ENCODE results near the gene ZEB1. TPM values are rescaled to one million over a fixed set of nuclear protein-coding genes. Genes with fewer than 3 reads are reported as not detected.

ZEB1 gene
- total RNA-seq, 1 experiment from 2014 or later: 31.5 TPM

DNA sequence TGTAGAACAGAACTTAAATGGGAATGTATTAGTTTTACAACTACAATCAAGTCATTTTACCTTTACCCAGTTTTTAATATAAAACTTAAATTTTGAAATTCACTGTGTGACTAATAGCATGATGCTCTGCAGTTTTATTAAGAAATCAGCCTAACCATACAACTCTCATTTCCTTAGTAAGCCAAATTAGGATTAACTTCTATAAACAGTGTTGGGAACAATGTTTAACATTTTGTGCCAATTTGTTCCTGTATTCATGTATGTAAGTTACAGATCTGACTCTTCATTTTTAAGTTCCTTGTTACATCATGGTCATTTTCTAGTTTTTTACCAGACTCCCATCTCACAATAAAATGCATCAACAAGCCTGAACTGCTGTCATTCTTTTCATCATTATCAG is 209.8 kb downstream of the ZEB1 start:
- no peak overlapping the region for H3K27ac ChIP-seq (ENCODE audit: low read length)
- BruUV-seq (replicated peaks): no TSS peak
- no peak for TF ChIP-seq TCF7L2 (IDR thresholded peaks at IDR 0.05; ENCODE audit: low read depth, low read length)
- TF ChIP-seq, protein P1, sequence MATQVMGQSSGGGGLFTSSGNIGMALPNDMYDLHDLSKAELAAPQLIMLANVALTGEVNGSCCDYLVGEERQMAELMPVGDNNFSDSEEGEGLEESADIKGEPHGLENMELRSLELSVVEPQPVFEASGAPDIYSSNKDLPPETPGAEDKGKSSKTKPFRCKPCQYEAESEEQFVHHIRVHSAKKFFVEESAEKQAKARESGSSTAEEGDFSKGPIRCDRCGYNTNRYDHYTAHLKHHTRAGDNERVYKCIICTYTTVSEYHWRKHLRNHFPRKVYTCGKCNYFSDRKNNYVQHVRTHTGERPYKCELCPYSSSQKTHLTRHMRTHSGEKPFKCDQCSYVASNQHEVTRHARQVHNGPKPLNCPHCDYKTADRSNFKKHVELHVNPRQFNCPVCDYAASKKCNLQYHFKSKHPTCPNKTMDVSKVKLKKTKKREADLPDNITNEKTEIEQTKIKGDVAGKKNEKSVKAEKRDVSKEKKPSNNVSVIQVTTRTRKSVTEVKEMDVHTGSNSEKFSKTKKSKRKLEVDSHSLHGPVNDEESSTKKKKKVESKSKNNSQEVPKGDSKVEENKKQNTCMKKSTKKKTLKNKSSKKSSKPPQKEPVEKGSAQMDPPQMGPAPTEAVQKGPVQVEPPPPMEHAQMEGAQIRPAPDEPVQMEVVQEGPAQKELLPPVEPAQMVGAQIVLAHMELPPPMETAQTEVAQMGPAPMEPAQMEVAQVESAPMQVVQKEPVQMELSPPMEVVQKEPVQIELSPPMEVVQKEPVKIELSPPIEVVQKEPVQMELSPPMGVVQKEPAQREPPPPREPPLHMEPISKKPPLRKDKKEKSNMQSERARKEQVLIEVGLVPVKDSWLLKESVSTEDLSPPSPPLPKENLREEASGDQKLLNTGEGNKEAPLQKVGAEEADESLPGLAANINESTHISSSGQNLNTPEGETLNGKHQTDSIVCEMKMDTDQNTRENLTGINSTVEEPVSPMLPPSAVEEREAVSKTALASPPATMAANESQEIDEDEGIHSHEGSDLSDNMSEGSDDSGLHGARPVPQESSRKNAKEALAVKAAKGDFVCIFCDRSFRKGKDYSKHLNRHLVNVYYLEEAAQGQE (IDR thresholded peaks at IDR 0.05; ENCODE audit: insufficient read depth in 1 of 2, low read depth in 2 of 2, low read length in 1 of 2): no peak
- no peak for TF ChIP-seq SIN3A (IDR thresholded peaks at IDR 0.05; ENCODE audit: borderline replicate concordance, insufficient read depth, low read depth, low read length)
- TF ChIP-seq, protein P2, sequence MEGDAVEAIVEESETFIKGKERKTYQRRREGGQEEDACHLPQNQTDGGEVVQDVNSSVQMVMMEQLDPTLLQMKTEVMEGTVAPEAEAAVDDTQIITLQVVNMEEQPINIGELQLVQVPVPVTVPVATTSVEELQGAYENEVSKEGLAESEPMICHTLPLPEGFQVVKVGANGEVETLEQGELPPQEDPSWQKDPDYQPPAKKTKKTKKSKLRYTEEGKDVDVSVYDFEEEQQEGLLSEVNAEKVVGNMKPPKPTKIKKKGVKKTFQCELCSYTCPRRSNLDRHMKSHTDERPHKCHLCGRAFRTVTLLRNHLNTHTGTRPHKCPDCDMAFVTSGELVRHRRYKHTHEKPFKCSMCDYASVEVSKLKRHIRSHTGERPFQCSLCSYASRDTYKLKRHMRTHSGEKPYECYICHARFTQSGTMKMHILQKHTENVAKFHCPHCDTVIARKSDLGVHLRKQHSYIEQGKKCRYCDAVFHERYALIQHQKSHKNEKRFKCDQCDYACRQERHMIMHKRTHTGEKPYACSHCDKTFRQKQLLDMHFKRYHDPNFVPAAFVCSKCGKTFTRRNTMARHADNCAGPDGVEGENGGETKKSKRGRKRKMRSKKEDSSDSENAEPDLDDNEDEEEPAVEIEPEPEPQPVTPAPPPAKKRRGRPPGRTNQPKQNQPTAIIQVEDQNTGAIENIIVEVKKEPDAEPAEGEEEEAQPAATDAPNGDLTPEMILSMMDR (IDR thresholded peaks at IDR 0.05): no peak
- TF ChIP-seq POLR2AphosphoS5 (IDR thresholded peaks at IDR 0.05; ENCODE audit: low read depth, low read length): no peak
- H3K9me3 ChIP-seq (ENCODE audit: control insufficient read depth, insufficient read depth, low read depth, low read length): no peaks in the 10 kb centered on the region
- H3K36me3 ChIP-seq (ENCODE audit: control insufficient read depth, insufficient read depth, low read length): no peaks in the 10 kb centered on the region
- H3K4me1 ChIP-seq (ENCODE audit: control insufficient read depth, insufficient read depth, low read length): no peaks in the 10 kb centered on the region
- ChIA-PET POLR2A (no interaction called here), CTCF (no interaction called here)
- DNase-seq (ENCODE audit: low read depth, low spot score) (no peak), ATAC-seq (no peak)
- no peaks in the 10 kb centered on the region for H3K27me3 ChIP-seq (ENCODE audit: control insufficient read depth, insufficient read depth, low read length)
- in situ Hi-C loops (cut with HindIII; ENCODE audit: low pct_unique_long_range_greater_than_20kb, low sequenced_read_pairs): no loop called here
- H3K4me3 ChIP-seq (ENCODE audit: low read depth in 2 of 2, low read length in 2 of 2): no peak overlapping the region
- intact Hi-C loops (cut with micrococcal nuclease; ENCODE audit: unreplicated experiment): no loop called here

DNA sequence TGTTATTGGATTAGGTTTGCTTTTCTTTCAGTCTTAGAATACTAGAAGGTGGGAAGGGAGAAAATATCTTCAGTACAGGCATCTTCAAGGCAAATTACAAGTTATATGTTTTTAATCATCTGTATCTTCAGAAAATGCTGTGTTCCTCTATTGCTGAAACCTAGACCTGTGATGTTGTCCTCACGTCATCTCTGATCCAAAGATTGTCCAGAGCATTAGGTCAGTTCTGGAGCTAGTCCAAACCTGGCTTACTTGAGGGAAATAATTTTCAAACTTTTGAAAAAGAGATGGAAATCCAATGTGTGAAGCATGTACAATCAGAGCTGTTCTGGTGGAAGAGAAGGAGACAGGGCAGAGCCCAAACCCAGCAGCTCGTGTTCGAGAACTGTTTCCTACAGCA is 217.3 kb downstream of the ZEB1 start:
- H3K36me3 ChIP-seq (ENCODE audit: control insufficient read depth, insufficient read depth, low read length): no peaks in the 10 kb centered on the region
- DNase-seq (ENCODE audit: low read depth, low spot score): no peak
- no peaks in the 10 kb centered on the region for H3K27me3 ChIP-seq (ENCODE audit: control insufficient read depth, insufficient read depth, low read length)
- H3K27ac ChIP-seq (ENCODE audit: low read length): no peak overlapping the region
- no TSS peak for BruUV-seq (replicated peaks)
- H3K4me3 ChIP-seq (ENCODE audit: low read depth in 2 of 2, low read length in 2 of 2): no peak overlapping the region
- in situ Hi-C loops (cut with HindIII; ENCODE audit: low pct_unique_long_range_greater_than_20kb, low sequenced_read_pairs) (no loop called here), intact Hi-C loops (cut with micrococcal nuclease; ENCODE audit: unreplicated experiment) (no loop called here)
- no peaks in the 10 kb centered on the region for H3K9me3 ChIP-seq (ENCODE audit: control insufficient read depth, insufficient read depth, low read depth, low read length)
- ATAC-seq: no peak
- no peaks in the 10 kb centered on the region for H3K4me1 ChIP-seq (ENCODE audit: control insufficient read depth, insufficient read depth, low read length)
- ChIA-PET CTCF (no interaction called here), POLR2A (no interaction called here)
- no peak for TF ChIP-seq TCF7L2 (IDR thresholded peaks at IDR 0.05; ENCODE audit: low read depth, low read length)
- TF ChIP-seq, protein P2 (IDR thresholded peaks at IDR 0.05): no peak
- TF ChIP-seq, protein P1 (IDR thresholded peaks at IDR 0.05; ENCODE audit: insufficient read depth in 1 of 2, low read depth in 2 of 2, low read length in 1 of 2): no peak
- no peak for TF ChIP-seq POLR2AphosphoS5 (IDR thresholded peaks at IDR 0.05; ENCODE audit: low read depth, low read length)
- no peak for TF ChIP-seq SIN3A (IDR thresholded peaks at IDR 0.05; ENCODE audit: borderline replicate concordance, insufficient read depth, low read depth, low read length)
